ENCODE measurements around the gene THAP8. TPM values are rescaled to one million over a fixed set of nuclear protein-coding genes. Genes with fewer than 3 reads are reported as not detected.

THAP8 gene
- total RNA-seq, 1 experiment from 2014 or later = 7.6 TPM

DNA sequence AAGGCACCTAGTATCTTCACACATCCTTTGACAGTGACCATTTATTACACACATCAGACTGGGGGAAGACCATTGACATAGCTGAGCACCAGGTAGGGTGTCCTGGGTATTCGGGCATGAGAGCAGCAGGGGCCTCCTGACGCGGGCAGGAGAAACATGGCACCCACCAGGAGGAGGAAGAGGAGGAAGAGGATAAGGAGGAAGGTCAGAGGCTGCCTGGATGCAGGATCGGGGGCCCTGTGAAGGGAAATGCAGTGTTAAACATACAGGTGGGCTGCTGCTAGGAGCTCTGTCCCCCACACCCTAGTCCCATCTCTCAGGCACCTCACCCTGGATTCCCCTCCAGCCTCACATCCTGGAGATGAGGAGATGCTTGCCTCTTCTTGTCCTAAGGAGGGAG is 50.8 kb downstream of the THAP8 start:
- BruUV-seq (replicated peaks) = no TSS peak
- POLR2A ChIA-PET = no interaction called here
- Histone ChIP-seq H3K4me3 (ENCODE audit: low read depth, low read length) (no peak overlapping the region), H3K27me3 (replicated peaks; ENCODE audit: control insufficient read depth, insufficient read depth, low read length) (no peaks in the 10 kb centered on the region), H3K36me3 (ENCODE audit: control insufficient read depth, insufficient read depth, low read length) (peaks cover 2% of the 10 kb centered on the region), H3K9me3 (no peaks in the 10 kb centered on the region), H3K4me1 (no peaks in the 10 kb centered on the region; the same call in 1 of the 2 replicates)
- H3K9me3 Mint-ChIP-seq (ENCODE audit: unreplicated experiment) = no peaks in the 10 kb centered on the region
- DNase-seq = no peak
- intact Hi-C loops (cut with micrococcal nuclease; ENCODE audit: unreplicated experiment) = no loop called here
- H3K27ac Mint-ChIP-seq (ENCODE audit: unreplicated experiment) = no peak overlapping the region
- CTCF ChIA-PET = interaction anchor here (1.4 kb wide), 1 partner anchor 11 kb away, joined by 3 read pairs; the partner anchor contains the start of gene ALKBH6
- no peak overlapping the region for H3K4me3 Mint-ChIP-seq (ENCODE audit: unreplicated experiment)
- peaks cover 41% of the 10 kb centered on the region for H3K36me3 Mint-ChIP-seq (ENCODE audit: insufficient read depth, unreplicated experiment)
- TF ChIP-seq, protein P1, sequence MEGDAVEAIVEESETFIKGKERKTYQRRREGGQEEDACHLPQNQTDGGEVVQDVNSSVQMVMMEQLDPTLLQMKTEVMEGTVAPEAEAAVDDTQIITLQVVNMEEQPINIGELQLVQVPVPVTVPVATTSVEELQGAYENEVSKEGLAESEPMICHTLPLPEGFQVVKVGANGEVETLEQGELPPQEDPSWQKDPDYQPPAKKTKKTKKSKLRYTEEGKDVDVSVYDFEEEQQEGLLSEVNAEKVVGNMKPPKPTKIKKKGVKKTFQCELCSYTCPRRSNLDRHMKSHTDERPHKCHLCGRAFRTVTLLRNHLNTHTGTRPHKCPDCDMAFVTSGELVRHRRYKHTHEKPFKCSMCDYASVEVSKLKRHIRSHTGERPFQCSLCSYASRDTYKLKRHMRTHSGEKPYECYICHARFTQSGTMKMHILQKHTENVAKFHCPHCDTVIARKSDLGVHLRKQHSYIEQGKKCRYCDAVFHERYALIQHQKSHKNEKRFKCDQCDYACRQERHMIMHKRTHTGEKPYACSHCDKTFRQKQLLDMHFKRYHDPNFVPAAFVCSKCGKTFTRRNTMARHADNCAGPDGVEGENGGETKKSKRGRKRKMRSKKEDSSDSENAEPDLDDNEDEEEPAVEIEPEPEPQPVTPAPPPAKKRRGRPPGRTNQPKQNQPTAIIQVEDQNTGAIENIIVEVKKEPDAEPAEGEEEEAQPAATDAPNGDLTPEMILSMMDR (IDR thresholded peaks at IDR 0.05; ENCODE audit: insufficient read depth in 1 of 2, low read depth in 1 of 2, low read length in 1 of 2, severe bottlenecking in 1 of 2, unreplicated experiment in 1 of 2) = no peak
- no peaks in the 10 kb centered on the region for H3K27me3 Mint-ChIP-seq (ENCODE audit: insufficient read depth, unreplicated experiment)
- H3K4me1 Mint-ChIP-seq (ENCODE audit: low read depth, unreplicated experiment) = peaks cover 6% of the 10 kb centered on the region

DNA sequence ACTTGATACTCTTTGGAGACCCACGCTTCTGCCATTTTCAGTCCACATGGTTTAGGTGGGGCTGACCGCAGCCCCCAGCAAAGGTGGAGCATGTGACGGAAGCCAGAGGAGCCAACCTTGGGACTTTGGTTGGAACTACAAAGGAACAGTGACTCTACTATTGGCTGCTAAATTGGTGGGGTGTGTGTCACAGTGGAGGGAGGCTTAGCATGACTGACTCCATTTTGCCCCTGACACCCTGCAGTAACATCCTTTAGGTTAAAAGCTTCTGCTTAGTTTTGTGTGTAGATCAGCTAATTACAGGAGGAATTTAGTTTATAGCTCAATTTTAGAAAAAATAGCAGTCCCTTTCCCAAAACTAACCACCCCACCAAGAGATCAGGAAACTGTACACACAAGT is 52.5 kb downstream of the THAP8 start:
- no peak overlapping the region for H3K4me3 Mint-ChIP-seq (ENCODE audit: unreplicated experiment)
- peaks cover 10% of the 10 kb centered on the region for H3K4me1 Mint-ChIP-seq (ENCODE audit: low read depth, unreplicated experiment)
- DNase-seq = no peak
- H3K9me3 Mint-ChIP-seq (ENCODE audit: unreplicated experiment) = no peaks in the 10 kb centered on the region
- H3K4me1 ChIP-seq = no peaks in the 10 kb centered on the region; the same call in 1 of the 2 replicates
- peaks cover 2% of the 10 kb centered on the region for H3K36me3 ChIP-seq (ENCODE audit: control insufficient read depth, insufficient read depth, low read length)
- POLR2A ChIA-PET = no interaction called here
- no peaks in the 10 kb centered on the region for H3K27me3 Mint-ChIP-seq (ENCODE audit: insufficient read depth, unreplicated experiment)
- no peaks in the 10 kb centered on the region for H3K9me3 ChIP-seq
- peaks cover 49% of the 10 kb centered on the region for H3K36me3 Mint-ChIP-seq (ENCODE audit: insufficient read depth, unreplicated experiment)
- TF ChIP-seq, protein P1 (IDR thresholded peaks at IDR 0.05; ENCODE audit: insufficient read depth in 1 of 2, low read depth in 1 of 2, low read length in 1 of 2, severe bottlenecking in 1 of 2, unreplicated experiment in 1 of 2) = no peak
- BruUV-seq (replicated peaks) = no TSS peak
- no peak overlapping the region for H3K27ac Mint-ChIP-seq (ENCODE audit: unreplicated experiment)
- no peak overlapping the region for H3K4me3 ChIP-seq (ENCODE audit: low read depth, low read length)
- CTCF ChIA-PET = no interaction called here
- no peaks in the 10 kb centered on the region for H3K27me3 ChIP-seq (replicated peaks; ENCODE audit: control insufficient read depth, insufficient read depth, low read length)
- intact Hi-C loops (cut with micrococcal nuclease; ENCODE audit: unreplicated experiment) = no loop called here

DNA sequence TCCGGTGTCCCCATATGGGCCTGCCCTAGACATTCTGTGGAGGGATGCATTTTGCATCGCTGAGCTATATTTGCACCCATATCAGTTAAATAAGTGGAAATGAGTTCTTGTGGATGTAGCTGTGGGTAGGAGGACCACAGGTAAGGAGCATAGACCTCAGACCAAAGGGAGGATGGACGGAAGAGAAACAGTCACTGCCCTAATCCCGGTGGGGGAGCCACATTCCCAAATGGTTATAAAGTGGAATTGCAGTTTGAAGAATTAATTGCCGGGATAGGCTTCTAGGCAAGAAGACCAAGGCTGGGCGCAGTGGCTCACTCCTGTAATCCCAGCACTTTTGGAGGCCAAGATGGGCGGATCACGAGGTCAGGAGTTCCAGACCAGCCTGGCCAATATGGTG is 57.3 kb downstream of the THAP8 start:
- BruUV-seq (replicated peaks) = no TSS peak
- Mint-ChIP-seq H3K27me3 (ENCODE audit: insufficient read depth, unreplicated experiment) (no peaks in the 10 kb centered on the region), H3K4me1 (ENCODE audit: low read depth, unreplicated experiment) (peaks cover 11% of the 10 kb centered on the region), H3K36me3 (ENCODE audit: insufficient read depth, unreplicated experiment) (peaks cover 39% of the 10 kb centered on the region), H3K4me3 (ENCODE audit: unreplicated experiment) (peak overlapping the region; percentile 95), H3K9me3 (ENCODE audit: unreplicated experiment) (no peaks in the 10 kb centered on the region), H3K27ac (ENCODE audit: unreplicated experiment) (peak overlapping the region; percentile 75)
- Histone ChIP-seq H3K36me3 (ENCODE audit: control insufficient read depth, insufficient read depth, low read length) (no peaks in the 10 kb centered on the region), H3K4me3 (ENCODE audit: low read depth, low read length) (no peak overlapping the region), H3K4me1 (no peaks in the 10 kb centered on the region; the same call in 1 of the 2 replicates), H3K9me3 (no peaks in the 10 kb centered on the region), H3K27me3 (replicated peaks; ENCODE audit: control insufficient read depth, insufficient read depth, low read length) (no peaks in the 10 kb centered on the region)
- TF ChIP-seq, protein P1 (IDR thresholded peaks at IDR 0.05; ENCODE audit: insufficient read depth in 1 of 2, low read depth in 1 of 2, low read length in 1 of 2, severe bottlenecking in 1 of 2, unreplicated experiment in 1 of 2) = no peak
- POLR2A ChIA-PET = interaction anchor here (2.2 kb wide), 1 partner anchor 12 kb away, joined by 15 read pairs; the partner anchor contains the start of gene SYNE4
- intact Hi-C loops (cut with micrococcal nuclease; ENCODE audit: unreplicated experiment) = no loop called here
- CTCF ChIA-PET = interaction anchor here (2.0 kb wide), 1 partner anchor 12 kb away, joined by 5 read pairs; the partner anchor contains the start of gene SYNE4
- no peak for DNase-seq

All from Caco-2 (cell line).